HG02885 (cell line): ENCODE measurements around the gene PLEKHA8.

Experiments
- ATAC-seq: cut with Tn5 transposase; IDR thresholded peaks from one replicate; pipeline ENCODE4 v1.9.1; 2021; ENCODE audit warnings: mild to moderate bottlenecking; ENCODE audit not compliant: unreplicated experiment, poor library complexity

Gene PLEKHA8

GRCh38 chr7:30136743-30137485 is 108.7 kb downstream of the PLEKHA8 start:
- ATAC-seq = no peak

GRCh38 chr7:30139836-30140384 is 111.7 kb downstream of the PLEKHA8 start:
- no peak for ATAC-seq

GRCh38 chr7:30140456-30140855 is 112.2 kb downstream of the PLEKHA8 start:
- ATAC-seq = no peak

GRCh38 chr7:30142710-30143109 is 114.5 kb downstream of the PLEKHA8 start:
- no peak for ATAC-seq

GRCh38 chr7:30143748-30144251 is 115.6 kb downstream of the PLEKHA8 start:
- peak; percentile 55 for ATAC-seq

- ATAC-seq = no peak
Observed at GRCh38 chr7:30144657-30145306, 116.6 kb downstream of the PLEKHA8 start.

GRCh38 chr7:30145426-30145970 is 117.3 kb downstream of the PLEKHA8 start:
- no peak for ATAC-seq

GRCh38 chr7:30146127-30146612 is 118.0 kb downstream of the PLEKHA8 start:
- no peak for ATAC-seq

- ATAC-seq = no peak
Observed at GRCh38 chr7:30147223-30147622, 119.0 kb downstream of the PLEKHA8 start.

- no peak for ATAC-seq
Observed at GRCh38 chr7:30147785-30148184, 119.6 kb downstream of the PLEKHA8 start.

- ATAC-seq = no peak
Observed at GRCh38 chr7:30148426-30148825, 120.2 kb downstream of the PLEKHA8 start.

- no peak for ATAC-seq
Observed at GRCh38 chr7:30148951-30149459, 120.8 kb downstream of the PLEKHA8 start.

- ATAC-seq = no peak
Observed at GRCh38 chr7:30149640-30150272, 121.5 kb downstream of the PLEKHA8 start.

- no peak for ATAC-seq
Observed at GRCh38 chr7:30150711-30151110, 122.5 kb downstream of the PLEKHA8 start.

- no peak for ATAC-seq
Observed at GRCh38 chr7:30154111-30154587, 125.9 kb downstream of the PLEKHA8 start.

GRCh38 chr7:30155481-30155880 is 127.3 kb downstream of the PLEKHA8 start:
- no peak for ATAC-seq

GRCh38 chr7:30157204-30157603 is 129.0 kb downstream of the PLEKHA8 start:
- no peak for ATAC-seq

- ATAC-seq = no peak
Observed at GRCh38 chr7:30159163-30159562, 131.0 kb downstream of the PLEKHA8 start.

GRCh38 chr7:30159698-30160143 is 131.5 kb downstream of the PLEKHA8 start:
- ATAC-seq = no peak

- no peak for ATAC-seq
Observed at GRCh38 chr7:30160329-30160728, 132.1 kb downstream of the PLEKHA8 start.
